ENCODE results near the gene SRSF11. TPM values are rescaled to one million over a fixed set of nuclear protein-coding genes. Genes with fewer than 3 reads are reported as not detected.
"Not testable (repeated sequence)": the region's sequence is repeated elsewhere in the genome, so short reads cannot be mapped to it uniquely, and the experiment has no call there.

Gene SRSF11
- total RNA-seq, 2 donors from 2014 or later, result 38.4 to 47.9 TPM

DNA sequence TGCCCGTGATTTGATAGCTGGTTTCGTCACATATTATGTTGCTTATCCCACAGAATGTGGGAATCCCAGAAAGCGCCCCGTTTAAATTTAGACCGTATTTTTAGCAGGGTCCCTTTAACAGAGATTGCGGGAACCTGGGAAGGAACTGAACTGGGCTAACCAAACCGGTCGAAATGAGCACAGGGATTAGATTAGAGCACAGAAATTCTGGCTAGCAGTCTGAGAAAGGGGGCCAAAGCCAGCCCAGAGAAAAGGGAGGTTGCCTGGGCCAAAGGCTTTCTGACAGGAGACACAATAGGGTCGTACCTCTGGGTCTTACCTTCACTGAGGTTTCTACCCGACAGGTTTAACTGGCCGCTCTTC lies 16.1 kb upstream of the SRSF11 start:
- no peaks in the 10 kb centered on the region for H3K27me3 ChIP-seq
- H3K4me1 ChIP-seq, result peaks cover 0 to 34% of the 10 kb centered on the region in 2 donors
- TF ChIP-seq, protein P1, sequence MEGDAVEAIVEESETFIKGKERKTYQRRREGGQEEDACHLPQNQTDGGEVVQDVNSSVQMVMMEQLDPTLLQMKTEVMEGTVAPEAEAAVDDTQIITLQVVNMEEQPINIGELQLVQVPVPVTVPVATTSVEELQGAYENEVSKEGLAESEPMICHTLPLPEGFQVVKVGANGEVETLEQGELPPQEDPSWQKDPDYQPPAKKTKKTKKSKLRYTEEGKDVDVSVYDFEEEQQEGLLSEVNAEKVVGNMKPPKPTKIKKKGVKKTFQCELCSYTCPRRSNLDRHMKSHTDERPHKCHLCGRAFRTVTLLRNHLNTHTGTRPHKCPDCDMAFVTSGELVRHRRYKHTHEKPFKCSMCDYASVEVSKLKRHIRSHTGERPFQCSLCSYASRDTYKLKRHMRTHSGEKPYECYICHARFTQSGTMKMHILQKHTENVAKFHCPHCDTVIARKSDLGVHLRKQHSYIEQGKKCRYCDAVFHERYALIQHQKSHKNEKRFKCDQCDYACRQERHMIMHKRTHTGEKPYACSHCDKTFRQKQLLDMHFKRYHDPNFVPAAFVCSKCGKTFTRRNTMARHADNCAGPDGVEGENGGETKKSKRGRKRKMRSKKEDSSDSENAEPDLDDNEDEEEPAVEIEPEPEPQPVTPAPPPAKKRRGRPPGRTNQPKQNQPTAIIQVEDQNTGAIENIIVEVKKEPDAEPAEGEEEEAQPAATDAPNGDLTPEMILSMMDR (IDR thresholded peaks at IDR 0.05), result no peak
- no peak for DNase-seq (ENCODE audit: low spot score)
- no peaks in the 10 kb centered on the region for H3K9me3 ChIP-seq
- peak overlapping the region; percentile 75 to 93 for H3K4me3 ChIP-seq
- H3K36me3 ChIP-seq, result no peaks in the 10 kb centered on the region
- H3K27ac ChIP-seq, result peak overlapping the region; percentile 91 to 93

DNA sequence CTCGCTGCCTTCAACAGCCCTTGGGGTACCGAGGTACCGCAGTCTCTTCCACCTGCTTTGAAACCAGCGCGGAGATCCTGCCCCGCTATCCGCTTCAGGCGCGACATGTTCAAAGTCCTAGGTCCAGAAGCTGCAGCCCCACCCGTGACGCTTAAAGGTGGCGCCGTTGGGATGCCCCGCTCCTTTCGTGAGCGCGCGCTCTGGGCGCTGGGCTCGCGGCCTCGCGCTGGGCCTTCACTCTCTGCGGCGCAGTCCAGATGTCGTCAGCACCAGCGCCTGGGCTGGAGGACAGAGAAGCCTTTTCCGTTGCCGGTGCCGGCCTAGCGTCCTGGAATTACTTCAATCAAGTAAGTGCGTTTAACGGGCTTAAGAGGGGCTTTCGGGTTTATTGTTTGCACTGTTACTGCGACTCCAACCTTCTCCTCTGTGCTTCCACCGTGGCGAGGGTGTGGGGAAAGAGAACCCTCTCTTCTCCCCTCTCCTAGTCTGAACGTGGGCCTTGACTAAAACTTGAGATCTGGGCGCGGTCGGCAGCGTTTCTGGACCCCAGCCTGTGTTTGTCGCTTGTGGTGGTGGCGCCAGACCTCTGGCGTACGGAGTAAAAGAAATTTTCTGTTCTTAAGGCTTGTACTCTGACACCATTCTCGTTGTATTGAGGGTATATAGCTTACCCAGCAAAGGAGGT lies 15.6 kb upstream of the SRSF11 start, which contains the start of gene LRRC40:
Gene LRRC40 (minus strand): TSS at position 146 of the 685 bp plus-strand sequence. CDS start 39 bp downstream, at position 107.
- Histone ChIP-seq H3K27me3 (no peaks in the 10 kb centered on the region), H3K27ac (peak within 1 kb of the TSS; percentile 91 to 93), H3K36me3 (no peaks in the 10 kb centered on the region), H3K4me1 (peaks cover 0 to 39% of the 10 kb centered on the region in 2 donors), H3K4me3 (peak within 1 kb of the TSS; percentile 75 to 93), H3K9me3 (no peaks in the 10 kb centered on the region)
- DNase-seq (ENCODE audit: low spot score), result peak; percentile 95
- TF ChIP-seq, protein P1 (IDR thresholded peaks at IDR 0.05), result no peak

DNA sequence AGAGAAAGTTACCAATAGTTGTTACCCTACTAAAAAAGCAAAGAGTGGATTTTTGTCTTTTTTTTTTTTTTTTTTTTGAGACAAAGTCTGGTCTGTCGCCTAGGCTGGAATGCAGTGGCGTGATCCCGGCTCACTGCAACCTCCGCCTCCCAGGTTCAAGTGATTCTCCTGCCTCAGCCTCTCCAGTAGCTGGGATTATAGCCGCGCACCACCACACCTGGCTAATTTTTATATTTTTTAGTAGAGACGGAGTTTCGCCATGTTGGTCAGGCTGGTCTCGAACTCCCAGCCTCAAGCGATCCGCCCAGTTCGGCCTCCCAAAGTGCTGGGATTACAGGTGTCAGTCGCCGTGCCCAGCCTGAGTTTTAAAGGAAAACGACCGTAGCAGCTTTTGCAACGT lies 14.3 kb upstream of the SRSF11 start:
- H3K36me3 ChIP-seq; H3K9me3 ChIP-seq; DNase-seq (ENCODE audit: low spot score); H3K27me3 ChIP-seq: not testable (repeated sequence)
- peaks cover 0 to 41% of the 10 kb centered on the region in 2 donors for H3K4me1 ChIP-seq
- peak overlapping the region; percentile 75 to 93 for H3K4me3 ChIP-seq
- peak overlapping the region in 1 of 2 donors; percentile 1 for H3K27ac ChIP-seq

DNA sequence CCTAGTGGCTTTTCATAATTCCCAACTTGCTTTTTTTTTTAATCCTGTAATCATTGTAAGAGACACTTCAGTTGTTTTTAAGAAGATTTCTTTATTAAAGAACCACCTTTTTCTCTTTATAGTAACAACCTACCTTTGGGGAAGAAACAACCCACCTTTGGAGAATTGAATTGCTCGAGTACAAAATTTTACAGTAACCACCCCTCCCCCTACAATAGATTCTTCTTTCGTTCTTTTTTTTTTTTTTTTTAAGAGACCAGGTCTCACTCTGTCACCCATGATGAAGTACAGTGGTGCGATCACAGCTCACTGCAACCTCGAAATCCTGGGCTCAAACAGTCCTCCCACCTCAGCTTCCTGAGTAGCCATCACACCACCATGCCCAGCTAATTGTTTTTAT lies 13.7 kb upstream of the SRSF11 start:
- Histone ChIP-seq H3K27me3 (no peaks in the 10 kb centered on the region), H3K9me3 (no peaks in the 10 kb centered on the region), H3K4me1 (peaks cover 0 to 41% of the 10 kb centered on the region in 2 donors), H3K36me3 (no peaks in the 10 kb centered on the region), H3K27ac (no peak overlapping the region), H3K4me3 (no peak overlapping the region)
- no peak for DNase-seq (ENCODE audit: low spot score)
- TF ChIP-seq, protein P1 (IDR thresholded peaks at IDR 0.05), result no peak

DNA sequence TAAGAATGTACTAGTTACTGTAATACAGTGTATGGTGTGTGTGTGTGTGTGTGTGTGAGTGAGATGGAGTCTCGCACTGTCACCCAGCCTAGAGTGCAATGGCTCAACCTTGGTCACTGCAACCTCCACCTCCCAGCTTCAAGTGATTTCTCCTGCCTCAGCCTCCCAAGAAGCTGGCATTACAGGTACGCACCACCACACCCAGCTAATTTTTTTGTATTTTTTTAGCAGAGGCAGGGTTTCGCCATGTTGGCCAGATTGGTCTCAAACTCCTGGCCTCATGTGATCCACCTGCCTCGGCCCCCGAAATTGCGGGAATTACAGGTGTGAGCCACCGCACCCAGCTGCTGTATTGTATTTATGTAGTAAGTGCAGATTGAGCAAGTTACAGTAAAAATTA lies 12.9 kb upstream of the SRSF11 start:
- Histone ChIP-seq H3K27ac (no peak overlapping the region), H3K4me1 (peaks cover 0 to 41% of the 10 kb centered on the region in 2 donors), H3K9me3 (no peaks in the 10 kb centered on the region), H3K27me3 (no peaks in the 10 kb centered on the region), H3K36me3 (no peaks in the 10 kb centered on the region), H3K4me3 (no peak overlapping the region)
- TF ChIP-seq, protein P1 (IDR thresholded peaks at IDR 0.05), result no peak
- DNase-seq (ENCODE audit: low spot score), result no peak

DNA sequence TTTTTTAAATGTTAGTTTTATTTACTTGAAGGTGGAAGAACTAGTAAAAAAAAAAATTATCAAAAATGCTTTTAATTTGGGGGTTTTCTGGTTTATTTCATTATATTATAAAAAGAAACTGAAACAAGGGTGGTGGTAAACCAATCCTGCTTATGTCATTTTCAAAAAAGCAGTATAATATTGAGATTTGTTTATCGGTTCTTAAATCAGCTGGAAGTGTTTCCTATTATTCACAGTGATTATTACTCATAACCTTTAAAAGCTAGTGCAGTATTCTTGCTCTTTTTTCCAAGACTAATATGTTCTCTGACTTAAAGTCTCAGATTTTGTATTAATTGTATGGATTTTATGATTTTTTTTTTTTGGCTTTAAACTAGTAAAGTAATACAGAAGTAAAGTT lies 10.4 kb upstream of the SRSF11 start:
- no peak for DNase-seq (ENCODE audit: low spot score)
- Histone ChIP-seq H3K9me3 (no peaks in the 10 kb centered on the region), H3K36me3 (peaks cover 4% of the 10 kb centered on the region), H3K27me3 (no peaks in the 10 kb centered on the region), H3K4me3 (no peak overlapping the region), H3K27ac (no peak overlapping the region), H3K4me1 (peaks cover 0 to 28% of the 10 kb centered on the region in 2 donors)
- TF ChIP-seq, protein P1 (IDR thresholded peaks at IDR 0.05), result no peak
